Brain microvascular endothelial cell (primary cell): ENCODE results near the gene POGZ.
"Not testable (repeated sequence)": the region's sequence is repeated elsewhere in the genome, so short reads cannot be mapped to it uniquely, and the experiment has no call there.

ENCODE experiments used
- DNase-seq: peaks from one replicate; pipeline ENCODE4 v3.0.0-alpha.2; 2020
- H3K27ac ChIP-seq: fragments of 250-450 bp; sonication (Bioruptor Pico); 2 replicates; pipeline ENCODE4 v1.5.1; 2020; ENCODE audit warnings: mild to moderate bottlenecking, moderate library complexity
- H3K27me3 ChIP-seq: fragments of 250-450 bp; sonication (Bioruptor Pico); replicated peaks from 2 replicates; pipeline ENCODE4 v1.5.1; 2020; ENCODE audit warnings: mild to moderate bottlenecking
- H3K36me3 ChIP-seq: fragments of 250-450 bp; sonication (Bioruptor Pico); replicated peaks from 2 replicates; pipeline ENCODE4 v1.5.1; 2020; ENCODE audit warnings: mild to moderate bottlenecking
- H3K4me3 ChIP-seq: 2 replicates; pipeline ENCODE4 v1.5.1; 2011; ENCODE audit warnings: low read depth, mild to moderate bottlenecking, control low read depth, low read length, moderate library complexity
- in situ Hi-C: cut with HindIII; loops from 2 replicates; pipeline ENCODE4 v1.10.0; 2017; ENCODE audit warnings: low sequenced_read_pairs, low pct_ligation_motif_present
- TF ChIP-seq, protein P1 (sequence below): IDR thresholded peaks from 2 replicates; pipeline ENCODE4 v1.5.1; 2011; ENCODE audit warnings: low read depth, mild to moderate bottlenecking, moderate library complexity, low read length, control low read depth, inconsistent platforms; ENCODE audit errors: missing control alignments

POGZ gene

DNA sequence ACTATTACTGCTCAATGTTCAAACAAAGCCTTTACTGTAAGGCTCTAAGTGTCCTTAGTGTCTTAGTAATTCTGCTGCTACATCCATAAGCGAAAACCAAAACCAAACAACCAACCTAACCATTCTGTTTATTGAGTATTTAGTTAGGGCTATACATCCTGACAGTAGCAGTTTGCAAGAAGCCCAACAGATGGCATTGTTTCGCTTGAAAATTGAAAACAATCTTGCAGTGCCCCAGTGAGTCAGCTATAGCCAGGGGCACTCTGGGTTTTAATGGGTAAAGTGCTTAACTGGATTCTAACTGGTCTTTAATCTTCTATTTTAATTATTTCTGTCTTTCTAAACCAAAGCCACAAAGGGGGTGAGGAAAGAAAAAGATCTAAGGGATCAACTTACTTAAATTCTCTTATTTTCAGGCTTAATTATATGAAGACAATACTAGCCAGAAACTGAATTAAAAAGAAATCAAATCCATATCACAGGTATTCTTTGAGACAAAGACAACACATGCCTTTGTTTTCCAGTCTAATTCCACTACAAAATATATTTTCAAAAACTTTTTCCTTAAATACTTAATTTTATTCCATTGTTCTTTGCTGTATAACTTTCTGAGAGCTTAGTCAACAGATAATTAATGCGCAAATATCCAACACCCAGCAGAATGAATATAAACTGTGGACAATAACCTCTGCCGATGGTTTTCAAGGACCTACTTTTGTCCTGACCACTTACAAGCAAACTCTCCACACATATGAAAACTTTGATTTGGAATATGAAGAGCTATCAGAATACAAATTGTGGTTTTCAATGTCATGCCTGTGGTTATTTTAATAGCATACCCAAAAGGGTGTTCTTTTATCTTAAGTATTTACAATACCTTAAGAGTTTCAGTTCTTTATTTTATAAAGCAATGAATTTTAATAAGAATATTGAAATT is 15.2 kb downstream of the POGZ start:
- H3K27me3 ChIP-seq, result no peaks in the 10 kb centered on the region
- DNase-seq, result peak; percentile 85
- H3K27ac ChIP-seq, result no peak overlapping the region
- TF ChIP-seq, protein P1, sequence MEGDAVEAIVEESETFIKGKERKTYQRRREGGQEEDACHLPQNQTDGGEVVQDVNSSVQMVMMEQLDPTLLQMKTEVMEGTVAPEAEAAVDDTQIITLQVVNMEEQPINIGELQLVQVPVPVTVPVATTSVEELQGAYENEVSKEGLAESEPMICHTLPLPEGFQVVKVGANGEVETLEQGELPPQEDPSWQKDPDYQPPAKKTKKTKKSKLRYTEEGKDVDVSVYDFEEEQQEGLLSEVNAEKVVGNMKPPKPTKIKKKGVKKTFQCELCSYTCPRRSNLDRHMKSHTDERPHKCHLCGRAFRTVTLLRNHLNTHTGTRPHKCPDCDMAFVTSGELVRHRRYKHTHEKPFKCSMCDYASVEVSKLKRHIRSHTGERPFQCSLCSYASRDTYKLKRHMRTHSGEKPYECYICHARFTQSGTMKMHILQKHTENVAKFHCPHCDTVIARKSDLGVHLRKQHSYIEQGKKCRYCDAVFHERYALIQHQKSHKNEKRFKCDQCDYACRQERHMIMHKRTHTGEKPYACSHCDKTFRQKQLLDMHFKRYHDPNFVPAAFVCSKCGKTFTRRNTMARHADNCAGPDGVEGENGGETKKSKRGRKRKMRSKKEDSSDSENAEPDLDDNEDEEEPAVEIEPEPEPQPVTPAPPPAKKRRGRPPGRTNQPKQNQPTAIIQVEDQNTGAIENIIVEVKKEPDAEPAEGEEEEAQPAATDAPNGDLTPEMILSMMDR, result peak; percentile 81
- H3K4me3 ChIP-seq, result no peak overlapping the region
- no peaks in the 10 kb centered on the region for H3K36me3 ChIP-seq
- in situ Hi-C loops, result no loop called here

- DNase-seq, H3K27ac ChIP-seq, H3K36me3 ChIP-seq, H3K4me3 ChIP-seq, in situ Hi-C loops, H3K27me3 ChIP-seq: not testable (repeated sequence)
Measured at GRCh38 chr1:151437396-151437795, 21.9 kb downstream of the POGZ start.

GRCh38 chr1:151436985-151437384 is 22.3 kb downstream of the POGZ start:
- H3K4me3 ChIP-seq, result no peak overlapping the region
- no peaks in the 10 kb centered on the region for H3K27me3 ChIP-seq
- no peak overlapping the region for H3K27ac ChIP-seq
- TF ChIP-seq, protein P1, result no peak
- DNase-seq, result no peak
- no peaks in the 10 kb centered on the region for H3K36me3 ChIP-seq
- in situ Hi-C loops, result no loop called here

DNA sequence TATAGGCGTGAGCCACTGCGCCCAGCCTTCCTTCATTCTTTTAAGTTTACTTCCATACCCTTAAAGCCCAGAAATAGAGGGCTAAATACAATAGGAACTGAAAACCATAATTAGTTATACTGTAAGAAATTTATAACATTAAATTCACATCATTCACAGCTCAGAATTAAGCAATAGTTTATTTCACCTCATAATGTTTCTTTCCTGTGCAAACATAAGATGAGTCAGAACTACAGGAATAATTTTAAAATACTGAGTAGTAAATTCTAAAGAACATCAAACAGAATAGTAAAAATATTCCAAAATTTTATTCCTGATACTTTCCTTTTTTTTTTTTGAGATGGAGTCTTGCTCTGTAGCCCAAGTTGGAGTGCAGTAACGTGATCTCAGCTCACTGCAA is 24.1 kb downstream of the POGZ start:
- no peak overlapping the region for H3K27ac ChIP-seq
- H3K36me3 ChIP-seq, result peaks cover under 1% of the 10 kb centered on the region
- no peak for DNase-seq
- in situ Hi-C loops, result no loop called here
- H3K27me3 ChIP-seq, result no peaks in the 10 kb centered on the region
- H3K4me3 ChIP-seq, result no peak overlapping the region
- TF ChIP-seq, protein P1, result no peak

- H3K4me3 ChIP-seq, H3K36me3 ChIP-seq, in situ Hi-C loops, H3K27me3 ChIP-seq, H3K27ac ChIP-seq, DNase-seq: not testable (repeated sequence)
Measured at GRCh38 chr1:151433827-151434226, 25.5 kb downstream of the POGZ start.

GRCh38 chr1:151428068-151428467 is 31.2 kb downstream of the POGZ start:
- H3K27me3 ChIP-seq, result no peaks in the 10 kb centered on the region
- TF ChIP-seq, protein P1, result no peak
- peaks cover 46% of the 10 kb centered on the region for H3K36me3 ChIP-seq
- H3K27ac ChIP-seq, result no peak overlapping the region
- no peak for DNase-seq
- in situ Hi-C loops, result no loop called here
- H3K4me3 ChIP-seq, result no peak overlapping the region

GRCh38 chr1:151425103-151425502 is 34.2 kb downstream of the POGZ start:
- peaks cover 59% of the 10 kb centered on the region for H3K36me3 ChIP-seq
- in situ Hi-C loops, result no loop called here
- no peaks in the 10 kb centered on the region for H3K27me3 ChIP-seq
- no peak for DNase-seq
- TF ChIP-seq, protein P1, result no peak
- H3K4me3 ChIP-seq, result no peak overlapping the region
- no peak overlapping the region for H3K27ac ChIP-seq
